HepG2 (cell line): Measurements from ENCODE around the gene NPHP4. TPM values are rescaled to one million over a fixed set of nuclear protein-coding genes. Genes with fewer than 3 reads are reported as not detected.

ENCODE experiments used
- ATF4 ChIP-seq, 2 experiments: fragments of 450-650 bp in 1 of 2; sonication (generic) in 1 of 2; formaldehyde crosslinking; IDR thresholded peaks; 2 replicates each; pipeline versions ENCODE4 v1.5.0 to v1.8.0; 2020 to 2022; ENCODE audit warnings: mild to moderate bottlenecking in 1 of 2, missing genetic modification reagents in 1 of 2
- BRF2 ChIP-seq: sonication (generic); formaldehyde crosslinking; IDR thresholded peaks from 2 replicates; pipeline ENCODE4 v1.8.1; 2022; ENCODE audit warnings: mild to moderate bottlenecking, missing genetic modification reagents
- DR1 ChIP-seq: sonication (generic); formaldehyde crosslinking; IDR thresholded peaks from 2 replicates; pipeline ENCODE4 v1.8.0; 2021; ENCODE audit warnings: mild to moderate bottlenecking, missing genetic modification reagents, inconsistent platforms
- KAT7 ChIP-seq: IDR thresholded peaks from 2 replicates; pipeline ENCODE4 v1.6.1; 2018; ENCODE audit warnings: borderline replicate concordance, missing compliant biosample characterization
- KDM5A ChIP-seq: fragments of 200-600 bp; sonication (generic); IDR thresholded peaks from 2 replicates; pipeline ENCODE4 v1.7.0; 2018; ENCODE audit warnings: antibody characterized with exemption, mild to moderate bottlenecking, low read length, borderline replicate concordance
- KIAA2018 ChIP-seq: sonication (generic); formaldehyde crosslinking; IDR thresholded peaks from 2 replicates; pipeline ENCODE4 v1.5.0; 2020; ENCODE audit warnings: mild to moderate bottlenecking, missing genetic modification reagents, borderline replicate concordance
- MZF1 ChIP-seq: sonication (generic); formaldehyde crosslinking; IDR thresholded peaks from 2 replicates; pipeline ENCODE4 v1.8.1; 2023; ENCODE audit warnings: mild to moderate bottlenecking, missing genetic modification reagents, borderline replicate concordance
- NKX3-1 ChIP-seq: sonication (generic); formaldehyde crosslinking; IDR thresholded peaks from 2 replicates; pipeline ENCODE4 v1.5.0; 2020; ENCODE audit warnings: missing genetic modification reagents
- PHF20 ChIP-seq: sonication (generic); formaldehyde crosslinking; IDR thresholded peaks from 2 replicates; pipeline ENCODE4 v1.5.0; 2020; ENCODE audit warnings: mild to moderate bottlenecking, missing genetic modification reagents
- REST ChIP-seq, 2 experiments: IDR thresholded peaks; 2 replicates each; pipeline ENCODE4 v1.6.1; 2011 to 2012; ENCODE audit warnings: low read length in 2 of 2, borderline replicate concordance in 1 of 2, low read depth in 1 of 2, mild to moderate bottlenecking in 1 of 2, moderate library complexity in 1 of 2
- RFXANK ChIP-seq: IDR thresholded peaks from 2 replicates; pipeline ENCODE4 v1.6.1; 2016
- TBX3 ChIP-seq: fragments of 450-650 bp; IDR thresholded peaks from 2 replicates; pipeline ENCODE4 v1.6.1; 2017; ENCODE audit warnings: antibody characterized with exemption, mild to moderate bottlenecking, inconsistent platforms, borderline replicate concordance
- ZNF597 ChIP-seq: sonication (generic); formaldehyde crosslinking; IDR thresholded peaks from 2 replicates; pipeline ENCODE4 v1.5.0; 2020; ENCODE audit warnings: missing genetic modification reagents
- polyA plus RNA-seq, 8 experiments: library from polyadenylated mRNA; depleted of rRNA in 3 of 8; stranded (reverse) in 7 of 8; unstranded in 1 of 8; fragments of >200 nt; fragmentation: Illumina TruSeq in 4 of 8; extraction: Trizol in 4 of 8; gene quantifications; 2 replicates each; pipeline versions ENCODE4 v1.2.1 to v1.2.3, GENCODE V29; 2011 to 2016; ENCODE audit warnings: low read depth in 4 of 8, missing spikeins in 1 of 8, mixed read lengths in 1 of 8; ENCODE audit not compliant: insufficient read depth in 1 of 8
- total RNA-seq, 5 experiments: library from RNA; depleted of rRNA; stranded (reverse); fragments of >200 nt; fragmentation: Illumina TruSeq; extraction: Trizol; gene quantifications; 2 replicates each; pipeline ENCODE4 v1.2.3, GENCODE V29; 2016; ENCODE audit warnings: low read depth in 1 of 5

Gene NPHP4
- total and polyA plus RNA-seq, 2 of the 13 experiments (the other 11 are each of a cell fraction or from before 2014, with no cell fraction given), result 4.4 to 6.8 TPM

GRCh38 chr1:6026095-6026809 is 34.0 kb upstream of the NPHP4 start (continued):
- TF ChIP-seq KIAA2018 (CRISPR knock-in tag) (no peak), MZF1 (no peak), PHF20 (CRISPR knock-in tag) (peak; percentile 58), ATF4 (CRISPR knock-in tag; IDR thresholded peaks at IDR 0.05) (peak in 1 of 2 experiments; percentile 12; a peak in 1 of 4 replicates), REST (IDR thresholded peaks at IDR 0.05; ENCODE audit: borderline replicate concordance in 1 of 2, low read depth in 1 of 2, low read length in 2 of 2) (no peak), NKX3-1 (CRISPR knock-in tag) (peak; percentile 63; the same call in 1 of the 2 replicates), RFXANK (CRISPR knock-in tag) (no peak), KAT7 (CRISPR knock-in tag) (no peak; the same call in 1 of the 2 replicates), TBX3 (peak; percentile 44; the same call in 1 of the 2 replicates), DR1 (CRISPR knock-in tag) (0 out of 2 replicates have a peak, but pooled peaks have one; percentile 39), KDM5A (no peak), ZNF597 (no peak), BRF2 (CRISPR knock-in tag) (no peak)
